Activated T-helper 1 cell treated with Interleukin-2 at 50 U/mL for 16 hours (primary cell): Measurements from ENCODE around the gene GPR146.

Experiments
- DNase-seq: peaks from one replicate; pipeline ENCODE4 v3.0.0-alpha.2; 2020; ENCODE audit warnings: low read depth

The GPR146 gene

GRCh38 chr7:1108264-1108920 lies 64.0 kb downstream of the GPR146 start:
- DNase-seq: no peak
